ENCODE data around the gene PSMB4.
"Not testable (repeated sequence)": the region's sequence is repeated elsewhere in the genome, so short reads cannot be mapped to it uniquely, and the experiment has no call there.

The PSMB4 gene

GRCh38 chr1:151390221-151391078 is 8.9 kb upstream of the PSMB4 start:
- DNase-seq = not testable (repeated sequence)

- DNase-seq = no peak
Observed at GRCh38 chr1:151391079-151391563, 8.3 kb upstream of the PSMB4 start.

GRCh38 chr1:151393583-151393982 is 5.8 kb upstream of the PSMB4 start:
- no peak for DNase-seq

- DNase-seq = not testable (repeated sequence)
Observed at GRCh38 chr1:151396265-151396664, 3.1 kb upstream of the PSMB4 start.

- DNase-seq = no peak
Observed at GRCh38 chr1:151401125-151401788, 1.9 kb downstream of the PSMB4 start.

GRCh38 chr1:151401860-151402259 is 2.5 kb downstream of the PSMB4 start:
- no peak for DNase-seq

- DNase-seq = no peak
Observed at GRCh38 chr1:151402764-151403163, 3.4 kb downstream of the PSMB4 start.

GRCh38 chr1:151403612-151404011 is 4.2 kb downstream of the PSMB4 start:
- DNase-seq = no peak

- no peak for DNase-seq
Observed at GRCh38 chr1:151405187-151405951, 6.0 kb downstream of the PSMB4 start.

GRCh38 chr1:151406176-151406575 is 6.8 kb downstream of the PSMB4 start:
- DNase-seq = no peak

- DNase-seq = no peak
Observed at GRCh38 chr1:151407304-151407703, 7.9 kb downstream of the PSMB4 start.

- DNase-seq = no peak
Observed at GRCh38 chr1:151408891-151409290, 9.5 kb downstream of the PSMB4 start.

- no peak for DNase-seq
Observed at GRCh38 chr1:151411884-151412283, 12.5 kb downstream of the PSMB4 start.

- DNase-seq = no peak
Observed at GRCh38 chr1:151416231-151416630, 16.9 kb downstream of the PSMB4 start.

GRCh38 chr1:151418081-151418480 is 18.7 kb downstream of the PSMB4 start:
- DNase-seq = no peak

- DNase-seq = no peak
Observed at GRCh38 chr1:151419819-151420218, 20.4 kb downstream of the PSMB4 start.

- no peak for DNase-seq
Observed at GRCh38 chr1:151425103-151425502, 25.7 kb downstream of the PSMB4 start.

- no peak for DNase-seq
Observed at GRCh38 chr1:151428068-151428467, 28.7 kb downstream of the PSMB4 start.

- not testable (repeated sequence) for DNase-seq
Observed at GRCh38 chr1:151433827-151434226, 34.5 kb downstream of the PSMB4 start.

- DNase-seq = no peak
Observed at GRCh38 chr1:151435174-151435573, 35.8 kb downstream of the PSMB4 start.

GRCh38 chr1:151436985-151437384 is 37.6 kb downstream of the PSMB4 start:
- DNase-seq = no peak

GRCh38 chr1:151437396-151437795 is 38.0 kb downstream of the PSMB4 start:
- DNase-seq = not testable (repeated sequence)
